ENCODE data around the gene ST3GAL2.
A peak's percentile ranks its signal among the peaks of the same experiment; 100 is the strongest.

Gene ST3GAL2

GRCh38 chr16:70438969-70439862, at the start of gene ST3GAL2:
TSS of gene ST3GAL2 (minus strand) at chr16:70439100. CDS start at chr16:70398530, 40,570 bp downstream.
- peak; percentile 96 for DNase-seq

- DNase-seq: no peak
These were observed 46.0 kb upstream of the ST3GAL2 start for GRCh38 chr16:70484867-70485266.

- no peak for DNase-seq
These were observed 44.5 kb upstream of the ST3GAL2 start for GRCh38 chr16:70483426-70483825.

GRCh38 chr16:70482624-70483023, 43.7 kb upstream of the ST3GAL2 start:
- DNase-seq: no peak

- no peak for DNase-seq
These were observed 43.1 kb upstream of the ST3GAL2 start for GRCh38 chr16:70481929-70482536.

- DNase-seq: no peak
These were observed 41.5 kb upstream of the ST3GAL2 start for GRCh38 chr16:70480127-70481105.

- no peak for DNase-seq
These were observed 40.0 kb upstream of the ST3GAL2 start for GRCh38 chr16:70478912-70479341.

- DNase-seq: no peak
These were observed 39.3 kb upstream of the ST3GAL2 start for GRCh38 chr16:70478169-70478568.

- DNase-seq: peak; percentile 75
These were observed 37.5 kb upstream of the ST3GAL2 start for GRCh38 chr16:70476272-70477020.

- no peak for DNase-seq
These were observed 36.4 kb upstream of the ST3GAL2 start for GRCh38 chr16:70475054-70475871.

GRCh38 chr16:70474320-70475053, 35.6 kb upstream of the ST3GAL2 start:
- DNase-seq: no peak

- DNase-seq: no peak
These were observed 34.8 kb upstream of the ST3GAL2 start for GRCh38 chr16:70473446-70474319.

- DNase-seq: no peak
These were observed 34.0 kb upstream of the ST3GAL2 start for GRCh38 chr16:70472786-70473433.

GRCh38 chr16:70470927-70471341, 32.0 kb upstream of the ST3GAL2 start:
- DNase-seq: no peak

- DNase-seq: no peak
These were observed 31.4 kb upstream of the ST3GAL2 start for GRCh38 chr16:70470141-70470926.

GRCh38 chr16:70468776-70469525, 30.1 kb upstream of the ST3GAL2 start:
- no peak for DNase-seq

- no peak for DNase-seq
These were observed 28.7 kb upstream of the ST3GAL2 start for GRCh38 chr16:70467608-70468007.

Data from fibroblast of skin of right quadriceps (primary cell).